Lower lobe of right lung (tissue), 2 donors: Measurements from ENCODE around the gene PCSK6. TPM values are rescaled to one million over a fixed set of nuclear protein-coding genes. Genes with fewer than 3 reads are reported as not detected.
"Not testable (repeated sequence)": the region's sequence is repeated elsewhere in the genome, so short reads cannot be mapped to it uniquely, and the experiment has no call there.

Source experiments
- ATAC-seq, 2 donors: fragments of 200-7000 bp; cut with Tn5 transposase; one replicate each; pipeline ENCODE4 v1.9.1; 2020 to 2022; ENCODE audit warnings: mild to moderate bottlenecking in 2 of 2, moderate library complexity in 2 of 2
- DNase-seq: peaks from one replicate; pipeline ENCODE4 v3.0.0-alpha.2; 2020
- H3K27ac ChIP-seq: fragments of 200-600 bp; one replicate; pipeline ENCODE4 v1.8.0; 2022
- H3K27me3 ChIP-seq: fragments of 200-600 bp; one replicate; pipeline ENCODE4 v1.8.0; 2022; ENCODE audit warnings: low read depth
- H3K36me3 ChIP-seq: fragments of 200-600 bp; one replicate; pipeline ENCODE4 v1.8.0; 2022; ENCODE audit warnings: mild to moderate bottlenecking
- H3K4me1 ChIP-seq: fragments of 200-600 bp; one replicate; pipeline ENCODE4 v1.8.0; 2022
- H3K4me3 ChIP-seq: fragments of 200-600 bp; one replicate; pipeline ENCODE4 v1.8.0; 2022; ENCODE audit warnings: mild to moderate bottlenecking
- H3K9me3 ChIP-seq: fragments of 200-600 bp; one replicate; pipeline ENCODE4 v1.8.0; 2022
- intact Hi-C: fragments of 100-400 bp; cut with DNase I; formaldehyde crosslinking; loops from one replicate; pipeline ENCODE4 v1.11.0; 2022
- total RNA-seq: library from RNA; stranded (reverse); fragmentation: NEBNext Ultra II Directional; extraction: Animal tissue kit (Norgen Biotek cat#: 25700); gene quantifications from one replicate; pipeline ENCODE4 v1.2.1, GENCODE V29; 2021
- TF ChIP-seq, protein P1 (sequence below): fragments of 200-600 bp; IDR thresholded peaks from one replicate; pipeline ENCODE4 v1.8.0; 2022; ENCODE audit warnings: antibody characterized with exemption, mild to moderate bottlenecking
- donor health status: DM: no; HTN: yes; CAD: no; lungs with severe emphysema.

PCSK6 gene
- total RNA-seq, 1 donor from 2014 or later, result 12.3 TPM

- ATAC-seq, result no peak
These were observed 110.6 kb downstream of the PCSK6 start for GRCh38 chr15:101378879-101379278.

DNA sequence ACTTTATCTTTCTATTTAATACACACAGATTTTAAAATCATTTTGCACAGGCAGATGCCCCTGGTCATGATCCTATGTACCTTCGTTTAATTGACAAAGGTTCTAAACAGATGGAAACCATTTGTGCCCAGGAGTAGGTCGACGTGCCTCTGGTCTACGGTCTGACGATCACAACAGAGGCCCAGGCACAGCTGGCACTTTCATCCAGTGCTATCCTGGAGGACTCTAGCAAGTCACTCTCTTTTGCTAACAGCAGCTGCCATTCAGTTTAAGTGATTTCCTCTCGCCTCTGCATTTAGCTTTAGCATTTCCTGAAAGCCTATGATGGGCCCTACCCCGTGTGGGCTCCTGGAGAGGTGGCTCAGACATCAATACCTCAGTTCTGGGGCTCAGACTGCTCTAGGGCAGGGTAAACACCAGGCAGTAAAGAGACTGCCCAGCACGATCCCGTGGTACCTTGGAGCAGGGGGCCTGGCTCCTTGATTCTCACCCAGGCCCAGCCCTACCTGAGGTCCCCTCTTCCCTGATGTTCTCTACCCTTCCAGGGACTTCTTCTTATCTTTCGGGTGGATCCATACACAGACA is 111.2 kb downstream of the PCSK6 start:
- ATAC-seq, result no peak
- TF ChIP-seq, protein P1, sequence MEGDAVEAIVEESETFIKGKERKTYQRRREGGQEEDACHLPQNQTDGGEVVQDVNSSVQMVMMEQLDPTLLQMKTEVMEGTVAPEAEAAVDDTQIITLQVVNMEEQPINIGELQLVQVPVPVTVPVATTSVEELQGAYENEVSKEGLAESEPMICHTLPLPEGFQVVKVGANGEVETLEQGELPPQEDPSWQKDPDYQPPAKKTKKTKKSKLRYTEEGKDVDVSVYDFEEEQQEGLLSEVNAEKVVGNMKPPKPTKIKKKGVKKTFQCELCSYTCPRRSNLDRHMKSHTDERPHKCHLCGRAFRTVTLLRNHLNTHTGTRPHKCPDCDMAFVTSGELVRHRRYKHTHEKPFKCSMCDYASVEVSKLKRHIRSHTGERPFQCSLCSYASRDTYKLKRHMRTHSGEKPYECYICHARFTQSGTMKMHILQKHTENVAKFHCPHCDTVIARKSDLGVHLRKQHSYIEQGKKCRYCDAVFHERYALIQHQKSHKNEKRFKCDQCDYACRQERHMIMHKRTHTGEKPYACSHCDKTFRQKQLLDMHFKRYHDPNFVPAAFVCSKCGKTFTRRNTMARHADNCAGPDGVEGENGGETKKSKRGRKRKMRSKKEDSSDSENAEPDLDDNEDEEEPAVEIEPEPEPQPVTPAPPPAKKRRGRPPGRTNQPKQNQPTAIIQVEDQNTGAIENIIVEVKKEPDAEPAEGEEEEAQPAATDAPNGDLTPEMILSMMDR, result no peak
- Histone ChIP-seq H3K27me3 (no peaks in the 10 kb centered on the region), H3K36me3 (no peaks in the 10 kb centered on the region), H3K4me3 (no peak overlapping the region), H3K9me3 (no peaks in the 10 kb centered on the region), H3K4me1 (no peaks in the 10 kb centered on the region), H3K27ac (no peak overlapping the region)
- intact Hi-C loops, result no loop called here
- DNase-seq, result no peak

More at GRCh38 chr15:101378879-101379278, 110.6 kb downstream of the PCSK6 start:
- no peak overlapping the region for H3K4me3 ChIP-seq
- no peak overlapping the region for H3K27ac ChIP-seq
- no peaks in the 10 kb centered on the region for H3K4me1 ChIP-seq
- intact Hi-C loops, result no loop called here
- TF ChIP-seq, protein P1, result no peak
- H3K27me3 ChIP-seq, result no peaks in the 10 kb centered on the region
- no peaks in the 10 kb centered on the region for H3K36me3 ChIP-seq
- DNase-seq, result no peak
- no peaks in the 10 kb centered on the region for H3K9me3 ChIP-seq

DNA sequence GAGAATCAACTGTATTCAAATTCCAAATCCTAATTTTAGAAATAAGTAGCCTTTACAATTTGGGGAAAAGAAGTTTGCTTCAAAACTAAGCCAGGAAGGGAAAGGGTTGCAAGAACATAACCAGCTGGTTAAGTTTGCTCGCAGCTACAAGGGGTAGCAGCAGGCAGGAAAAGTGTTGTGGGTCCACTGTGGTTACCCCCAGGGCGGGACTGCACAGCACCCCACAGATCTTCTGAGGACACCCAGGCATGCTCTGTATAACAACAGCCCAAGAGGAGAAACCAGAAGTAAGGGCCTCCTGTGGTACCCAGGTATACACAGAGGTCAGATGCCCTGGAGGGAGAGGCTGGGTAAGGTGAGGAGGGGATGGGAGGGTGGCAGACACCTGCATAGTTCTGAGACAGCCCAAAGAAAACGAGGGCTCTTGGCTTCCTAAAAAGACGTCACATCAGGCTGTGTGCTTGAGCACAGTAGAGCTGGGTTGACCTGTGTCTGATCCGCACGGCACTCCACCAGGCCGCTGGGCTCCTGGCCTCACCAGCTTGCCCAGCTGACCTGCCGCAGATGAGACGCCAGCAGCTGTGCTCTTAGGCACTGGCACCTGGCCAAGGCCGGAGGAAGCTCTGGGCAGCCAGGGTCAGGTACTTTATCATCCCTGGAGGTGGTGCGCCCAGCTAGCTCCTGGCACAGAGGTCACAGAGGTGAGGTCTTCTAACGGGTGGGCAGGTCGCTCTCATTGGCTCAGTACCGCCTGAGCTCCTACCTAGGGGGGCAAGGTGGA is 112.7 kb downstream of the PCSK6 start:
- Histone ChIP-seq H3K36me3 (no peaks in the 10 kb centered on the region), H3K27ac (no peak overlapping the region), H3K9me3 (no peaks in the 10 kb centered on the region), H3K4me1 (no peaks in the 10 kb centered on the region), H3K27me3 (no peaks in the 10 kb centered on the region), H3K4me3 (no peak overlapping the region)
- intact Hi-C loops, result no loop called here
- ATAC-seq (no peak), DNase-seq (no peak)
- TF ChIP-seq, protein P1, result no peak

DNA sequence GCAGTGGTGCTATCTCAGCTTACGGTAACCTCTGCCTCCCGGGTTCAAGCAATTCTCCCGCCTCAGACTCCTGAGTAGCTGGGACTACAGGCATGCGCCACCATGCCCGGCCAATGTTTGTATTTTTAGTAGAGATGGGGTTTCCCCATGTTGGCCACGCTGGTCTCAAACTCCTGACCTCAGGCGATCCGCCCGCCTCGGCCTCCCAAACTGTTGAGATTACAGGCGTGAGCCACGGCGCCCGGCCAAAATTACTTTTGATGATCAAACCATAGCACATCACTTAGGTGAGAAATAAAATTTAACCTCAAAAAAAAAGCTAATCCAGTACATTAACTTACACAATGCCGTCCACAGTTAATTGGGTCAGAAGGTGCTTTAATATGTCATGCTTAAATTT is 114.5 kb downstream of the PCSK6 start:
- H3K27me3 ChIP-seq, DNase-seq, H3K27ac ChIP-seq, intact Hi-C loops, H3K9me3 ChIP-seq, H3K4me1 ChIP-seq, H3K36me3 ChIP-seq, ATAC-seq, H3K4me3 ChIP-seq: not testable (repeated sequence)

DNA sequence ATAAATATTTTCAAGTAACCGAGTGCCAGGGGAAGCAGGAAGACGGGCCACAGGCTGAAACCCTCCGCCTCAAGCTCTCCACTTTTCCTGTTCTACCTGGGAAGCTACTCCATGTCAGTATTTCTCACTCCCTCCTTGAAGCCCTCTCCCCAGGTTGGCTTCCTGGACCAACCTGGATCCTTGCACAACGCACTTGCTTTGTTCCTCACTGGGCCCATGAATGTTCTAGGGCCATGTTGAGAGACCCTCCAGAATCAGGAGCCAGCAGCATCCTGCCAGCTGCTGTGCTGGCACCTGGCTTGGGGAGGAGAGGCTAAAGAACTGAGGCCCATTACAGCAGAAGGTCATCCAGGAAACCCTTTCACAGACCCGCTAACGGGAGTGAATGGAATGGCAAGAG is 115.2 kb downstream of the PCSK6 start:
- DNase-seq (no peak), ATAC-seq (no peak)
- no peak overlapping the region for H3K27ac ChIP-seq
- H3K4me1 ChIP-seq, result no peaks in the 10 kb centered on the region
- H3K36me3 ChIP-seq, result no peaks in the 10 kb centered on the region
- TF ChIP-seq, protein P1, result no peak
- no peak overlapping the region for H3K4me3 ChIP-seq
- H3K9me3 ChIP-seq, result no peaks in the 10 kb centered on the region
- H3K27me3 ChIP-seq, result no peaks in the 10 kb centered on the region
- intact Hi-C loops, result no loop called here

- Histone ChIP-seq H3K36me3 (no peaks in the 10 kb centered on the region), H3K9me3 (no peaks in the 10 kb centered on the region), H3K4me1 (no peaks in the 10 kb centered on the region), H3K4me3 (no peak overlapping the region), H3K27me3 (no peaks in the 10 kb centered on the region), H3K27ac (no peak overlapping the region)
- ATAC-seq, result no peak
- TF ChIP-seq, protein P1, result no peak
- DNase-seq, result no peak
- intact Hi-C loops, result no loop called here
These were observed 115.9 kb downstream of the PCSK6 start for GRCh38 chr15:101373577-101373976.
